VCaP (cell line): ENCODE measurements around the gene COPS9.

Experiments
- H3K27ac ChIP-seq: fragments of 450-650 bp; 2 replicates; pipeline ENCODE4 v1.5.1; 2017
- TF ChIP-seq, protein P1 (sequence below): fragments of 450-650 bp; conservative IDR thresholded peaks from 2 replicates; pipeline ENCODE4 v1.5.1; 2017; ENCODE audit warnings: mild to moderate bottlenecking, moderate library complexity

COPS9 gene

DNA sequence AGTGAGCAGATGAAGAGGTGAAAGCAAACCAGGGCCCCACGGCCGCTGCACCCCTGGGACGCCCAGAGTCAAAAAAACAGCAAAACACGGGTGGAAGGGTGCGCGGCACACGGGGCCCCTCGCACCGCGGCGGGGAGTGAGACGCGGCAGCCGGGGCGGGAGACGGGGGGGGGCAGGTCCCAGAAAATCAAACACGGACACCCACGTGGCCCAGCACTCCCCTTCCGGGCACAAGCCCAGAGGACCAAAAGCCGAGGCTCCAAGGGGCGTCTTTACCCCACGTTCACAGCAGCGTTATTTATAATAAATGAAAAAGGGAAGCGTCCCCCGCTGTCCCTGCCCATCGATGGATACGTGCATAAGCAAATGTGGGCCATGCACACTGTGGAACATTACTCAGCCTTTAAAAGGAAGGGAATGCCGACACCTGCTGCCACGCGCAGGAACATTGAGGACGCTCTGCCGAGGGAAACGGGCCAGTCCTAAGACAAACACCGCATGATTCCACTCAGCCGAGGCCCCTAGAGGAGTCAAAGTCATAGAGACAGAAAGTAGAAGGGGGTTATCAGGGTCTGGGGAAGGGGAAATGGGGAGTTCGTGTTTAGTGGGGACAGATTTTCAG is 677 bp upstream of the COPS9 start:
- TF ChIP-seq, protein P1, sequence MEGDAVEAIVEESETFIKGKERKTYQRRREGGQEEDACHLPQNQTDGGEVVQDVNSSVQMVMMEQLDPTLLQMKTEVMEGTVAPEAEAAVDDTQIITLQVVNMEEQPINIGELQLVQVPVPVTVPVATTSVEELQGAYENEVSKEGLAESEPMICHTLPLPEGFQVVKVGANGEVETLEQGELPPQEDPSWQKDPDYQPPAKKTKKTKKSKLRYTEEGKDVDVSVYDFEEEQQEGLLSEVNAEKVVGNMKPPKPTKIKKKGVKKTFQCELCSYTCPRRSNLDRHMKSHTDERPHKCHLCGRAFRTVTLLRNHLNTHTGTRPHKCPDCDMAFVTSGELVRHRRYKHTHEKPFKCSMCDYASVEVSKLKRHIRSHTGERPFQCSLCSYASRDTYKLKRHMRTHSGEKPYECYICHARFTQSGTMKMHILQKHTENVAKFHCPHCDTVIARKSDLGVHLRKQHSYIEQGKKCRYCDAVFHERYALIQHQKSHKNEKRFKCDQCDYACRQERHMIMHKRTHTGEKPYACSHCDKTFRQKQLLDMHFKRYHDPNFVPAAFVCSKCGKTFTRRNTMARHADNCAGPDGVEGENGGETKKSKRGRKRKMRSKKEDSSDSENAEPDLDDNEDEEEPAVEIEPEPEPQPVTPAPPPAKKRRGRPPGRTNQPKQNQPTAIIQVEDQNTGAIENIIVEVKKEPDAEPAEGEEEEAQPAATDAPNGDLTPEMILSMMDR, result no peak
- H3K27ac ChIP-seq, result peak overlapping the region; percentile 70

DNA sequence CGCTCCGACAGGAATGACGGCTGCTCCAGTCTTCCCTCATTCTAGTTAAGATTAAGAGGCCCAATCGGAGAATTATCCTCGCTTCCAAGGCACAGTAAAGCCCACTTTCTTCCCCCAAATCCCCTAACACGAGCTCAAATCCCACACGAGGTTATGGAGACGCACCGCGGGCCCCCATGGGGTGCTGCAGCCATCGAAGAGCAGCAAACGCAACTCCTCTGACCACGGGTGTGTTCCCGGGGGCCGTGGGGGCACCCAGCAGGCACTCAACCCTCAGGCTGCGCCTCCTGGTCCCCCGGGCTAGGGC is 446 bp downstream of the COPS9 start:
- peak overlapping the region; percentile 70 for H3K27ac ChIP-seq
- TF ChIP-seq, protein P1, result no peak

DNA sequence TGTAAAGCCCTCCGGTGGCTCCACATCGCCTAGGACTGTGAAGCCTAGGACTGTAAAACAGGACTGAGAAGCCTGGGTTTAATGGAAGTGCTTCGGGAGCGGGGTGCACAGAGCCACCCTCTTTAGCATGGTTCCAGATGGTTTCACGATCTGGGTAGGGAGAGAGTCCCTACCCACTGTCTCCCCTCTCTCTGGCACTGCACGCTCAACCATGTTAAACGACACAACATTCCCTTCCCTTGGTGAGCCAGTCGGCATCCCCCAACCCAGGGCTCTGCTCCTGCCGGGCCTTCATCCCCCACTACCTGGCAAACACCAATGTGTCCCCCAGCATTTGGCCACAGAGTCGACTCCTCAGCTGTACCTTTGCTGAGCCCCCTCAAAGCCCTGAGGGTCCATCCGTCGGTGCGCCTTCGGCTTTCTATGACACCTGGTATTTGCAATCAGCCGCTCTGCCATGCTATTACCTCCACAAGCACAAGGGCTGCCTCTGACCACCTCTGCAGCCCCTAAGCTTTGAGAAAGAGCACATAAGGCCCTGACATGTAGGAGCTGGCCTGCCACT is 1.1 kb downstream of the COPS9 start:
- TF ChIP-seq, protein P1, result no peak
- H3K27ac ChIP-seq, result peak overlapping the region; percentile 70; the same call in 1 of the 2 replicates

DNA sequence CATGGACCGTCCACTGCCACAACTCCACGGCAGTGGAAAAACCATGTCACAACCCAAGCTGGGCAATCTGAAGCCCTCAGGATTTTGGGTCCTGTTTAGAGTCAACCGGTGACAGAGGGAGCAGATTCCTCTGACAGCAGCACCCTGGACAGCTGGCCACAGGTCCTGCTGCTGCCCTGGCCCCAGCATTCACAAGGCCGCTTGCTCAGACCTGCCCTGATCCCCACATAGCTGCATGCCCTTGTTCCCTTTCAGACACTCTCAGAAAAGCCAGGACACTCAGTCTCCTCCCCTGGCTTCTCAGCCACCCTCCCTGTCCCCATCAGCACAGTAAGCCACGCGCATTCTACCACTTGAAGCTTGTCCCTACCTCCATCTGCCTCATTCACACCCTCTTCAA is 1.6 kb downstream of the COPS9 start:
- TF ChIP-seq, protein P1, result no peak
- no peak overlapping the region for H3K27ac ChIP-seq

DNA sequence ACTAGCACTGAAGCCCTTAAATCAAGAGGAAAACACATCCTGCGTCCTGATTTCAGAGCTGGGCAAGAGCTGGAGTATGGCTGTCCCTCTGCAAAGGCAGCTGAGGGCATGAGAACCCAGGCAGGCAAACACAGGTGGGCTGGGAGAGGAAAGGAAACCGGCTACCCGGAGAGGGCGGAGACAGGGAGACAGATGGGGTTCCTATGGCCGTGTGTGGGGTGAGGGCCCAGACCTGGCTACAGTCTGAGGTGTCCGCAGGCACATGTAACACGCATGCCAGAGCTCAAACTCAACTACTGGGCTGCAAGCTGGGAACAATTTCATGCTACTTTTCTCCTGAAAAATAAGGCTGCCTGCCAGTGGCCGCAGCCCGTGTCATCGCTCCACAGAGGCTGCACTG is 2.7 kb downstream of the COPS9 start:
- no peak overlapping the region for H3K27ac ChIP-seq
- TF ChIP-seq, protein P1, result no peak

DNA sequence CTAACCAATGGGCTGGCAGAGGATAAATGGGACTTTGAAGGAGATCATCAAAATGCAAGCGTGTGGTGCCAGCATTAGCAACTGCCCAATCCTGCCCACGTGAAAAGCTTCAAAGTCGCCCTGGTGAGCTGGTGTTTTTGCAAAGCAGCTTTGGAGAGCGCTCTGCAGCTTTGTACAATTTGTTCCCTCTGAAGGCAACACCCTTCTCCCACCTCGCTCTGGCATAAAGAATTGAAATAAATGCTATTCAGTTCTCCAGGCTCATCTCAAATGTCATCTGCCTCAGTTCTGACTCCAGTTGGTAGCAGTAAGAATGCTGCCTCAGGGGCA is 3.5 kb downstream of the COPS9 start:
- H3K27ac ChIP-seq, result no peak overlapping the region
- TF ChIP-seq, protein P1, result no peak

DNA sequence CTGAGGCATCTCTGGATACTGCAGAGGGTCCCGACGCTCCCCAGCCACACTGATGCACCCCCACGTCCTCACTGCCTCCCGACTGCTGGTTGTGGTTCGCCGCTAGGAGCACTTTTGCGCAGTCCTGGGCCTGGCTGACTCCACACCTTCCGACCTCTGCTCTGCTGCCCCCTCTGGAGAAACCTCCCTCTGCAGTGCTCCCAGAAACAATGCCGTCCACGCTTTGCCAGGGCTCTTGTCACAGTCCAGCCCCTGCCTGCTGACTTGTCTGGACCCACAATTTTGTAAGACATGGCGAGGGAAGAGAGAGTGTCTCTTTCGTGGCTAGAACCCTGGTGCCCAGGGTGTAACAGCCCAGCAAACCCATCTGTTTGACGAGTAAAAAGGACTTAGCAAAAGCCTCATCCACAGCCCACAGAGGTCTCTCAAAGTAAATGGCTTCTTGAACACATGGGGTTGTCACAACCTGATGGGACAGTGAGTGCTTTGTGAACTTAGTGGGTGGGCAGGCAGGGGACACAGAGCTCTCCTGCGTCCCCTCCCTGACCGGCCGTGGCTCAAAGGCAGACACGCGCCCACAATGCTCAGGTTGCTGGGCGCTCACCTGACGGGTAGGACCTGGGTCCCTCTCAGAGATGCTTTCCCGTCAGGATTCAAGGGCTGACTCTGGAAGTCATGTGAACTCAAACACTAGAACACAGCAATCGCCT is 4.0 kb downstream of the COPS9 start:
- TF ChIP-seq, protein P1, result peak; percentile 23; the same call in 1 of the 2 replicates
- H3K27ac ChIP-seq, result no peak overlapping the region
